ENCODE data around the gene NR5A2. TPM values are rescaled to one million over a fixed set of nuclear protein-coding genes. Genes with fewer than 3 reads are reported as not detected.

Gene NR5A2
- total RNA-seq, 1 donor from 2014 or later = 12.7 TPM

DNA sequence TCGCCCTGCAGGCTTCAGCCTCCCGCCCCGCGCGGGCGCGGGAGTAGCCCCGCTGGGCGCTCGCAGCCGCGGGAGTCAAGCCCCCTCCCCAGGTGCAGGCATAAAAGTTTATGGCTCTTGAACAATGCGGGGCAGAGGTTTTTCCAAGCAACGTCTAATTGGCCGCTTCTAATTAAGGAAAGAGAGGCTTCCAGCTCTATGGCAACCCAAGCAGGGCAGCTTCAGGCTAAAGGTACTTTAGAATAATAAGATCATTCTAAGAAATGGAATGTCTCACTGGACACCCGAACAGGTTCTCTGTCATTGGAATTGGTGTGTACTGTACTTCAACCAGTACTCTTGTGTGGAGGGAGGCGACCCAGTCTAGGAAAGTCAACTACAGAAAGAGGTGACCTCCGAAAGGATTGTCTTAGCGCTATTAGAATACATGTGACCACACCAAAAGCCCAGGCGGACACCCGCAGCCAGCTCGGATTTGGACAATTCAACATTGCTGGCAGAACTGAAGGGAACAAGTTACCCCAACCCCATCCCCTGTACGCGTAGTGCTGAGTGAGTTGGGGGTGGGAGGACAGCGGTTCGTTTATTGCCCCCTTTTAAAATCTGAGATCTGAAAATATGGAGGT, 12.5 kb downstream of the NR5A2 start:
- Histone ChIP-seq H3K27me3 (peaks cover 24% of the 10 kb centered on the region), H3K4me3 (peak overlapping the region; percentile 61 to 69), H3K36me3 (no peaks in the 10 kb centered on the region), H3K27ac (no peak overlapping the region), H3K4me1 (peaks cover 9 to 17% of the 10 kb centered on the region in 2 donors), H3K9me3 (no peaks in the 10 kb centered on the region)
- no peak for DNase-seq (ENCODE audit: low spot score in 2 of 2)
- intact Hi-C loops (cut with DNase I) = no loop called here
- TF ChIP-seq, protein P1, sequence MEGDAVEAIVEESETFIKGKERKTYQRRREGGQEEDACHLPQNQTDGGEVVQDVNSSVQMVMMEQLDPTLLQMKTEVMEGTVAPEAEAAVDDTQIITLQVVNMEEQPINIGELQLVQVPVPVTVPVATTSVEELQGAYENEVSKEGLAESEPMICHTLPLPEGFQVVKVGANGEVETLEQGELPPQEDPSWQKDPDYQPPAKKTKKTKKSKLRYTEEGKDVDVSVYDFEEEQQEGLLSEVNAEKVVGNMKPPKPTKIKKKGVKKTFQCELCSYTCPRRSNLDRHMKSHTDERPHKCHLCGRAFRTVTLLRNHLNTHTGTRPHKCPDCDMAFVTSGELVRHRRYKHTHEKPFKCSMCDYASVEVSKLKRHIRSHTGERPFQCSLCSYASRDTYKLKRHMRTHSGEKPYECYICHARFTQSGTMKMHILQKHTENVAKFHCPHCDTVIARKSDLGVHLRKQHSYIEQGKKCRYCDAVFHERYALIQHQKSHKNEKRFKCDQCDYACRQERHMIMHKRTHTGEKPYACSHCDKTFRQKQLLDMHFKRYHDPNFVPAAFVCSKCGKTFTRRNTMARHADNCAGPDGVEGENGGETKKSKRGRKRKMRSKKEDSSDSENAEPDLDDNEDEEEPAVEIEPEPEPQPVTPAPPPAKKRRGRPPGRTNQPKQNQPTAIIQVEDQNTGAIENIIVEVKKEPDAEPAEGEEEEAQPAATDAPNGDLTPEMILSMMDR (IDR thresholded peaks at IDR 0.05) = no peak

DNA sequence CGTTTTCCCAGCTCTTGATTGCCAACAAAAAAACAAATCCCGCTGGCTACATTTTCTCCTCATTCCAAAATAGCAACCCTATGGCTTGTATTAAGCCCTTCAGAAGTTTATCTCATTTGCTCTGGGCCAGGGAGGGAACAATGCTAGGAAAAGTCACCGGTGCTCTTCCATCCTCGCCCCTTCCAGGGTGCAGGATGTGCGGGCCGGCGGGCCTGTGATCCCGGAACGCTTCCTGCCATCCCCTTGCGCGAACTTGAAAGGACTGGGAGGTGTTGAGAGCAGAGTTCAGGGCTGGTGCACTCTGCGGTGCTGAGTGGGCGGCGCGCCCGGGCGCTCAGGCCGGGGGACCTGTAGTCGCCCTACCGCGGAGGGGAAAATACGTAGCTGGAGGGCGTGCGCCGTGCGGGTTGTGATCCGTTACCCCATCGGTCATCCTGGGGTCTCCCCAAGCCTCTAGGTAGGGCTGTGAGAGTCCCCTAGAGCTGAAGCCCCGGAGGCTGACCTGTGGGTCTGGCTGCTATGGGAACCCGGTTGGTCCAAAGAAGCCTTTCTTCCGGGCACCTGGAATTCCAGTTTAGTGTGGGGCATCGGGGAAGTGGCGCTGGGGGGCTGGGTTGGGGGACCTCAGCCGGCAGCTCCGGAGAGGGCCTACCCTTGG, 13.1 kb downstream of the NR5A2 start:
- Histone ChIP-seq H3K9me3 (no peaks in the 10 kb centered on the region), H3K4me1 (peaks cover 9 to 12% of the 10 kb centered on the region in 2 donors), H3K27ac (no peak overlapping the region), H3K27me3 (peaks cover 23% of the 10 kb centered on the region), H3K36me3 (no peaks in the 10 kb centered on the region), H3K4me3 (peak overlapping the region in 1 of 2 donors; percentile 69)
- TF ChIP-seq, protein P1 (IDR thresholded peaks at IDR 0.05) = no peak
- no peak for DNase-seq (ENCODE audit: low spot score in 2 of 2)
- intact Hi-C loops (cut with DNase I) = no loop called here

DNA sequence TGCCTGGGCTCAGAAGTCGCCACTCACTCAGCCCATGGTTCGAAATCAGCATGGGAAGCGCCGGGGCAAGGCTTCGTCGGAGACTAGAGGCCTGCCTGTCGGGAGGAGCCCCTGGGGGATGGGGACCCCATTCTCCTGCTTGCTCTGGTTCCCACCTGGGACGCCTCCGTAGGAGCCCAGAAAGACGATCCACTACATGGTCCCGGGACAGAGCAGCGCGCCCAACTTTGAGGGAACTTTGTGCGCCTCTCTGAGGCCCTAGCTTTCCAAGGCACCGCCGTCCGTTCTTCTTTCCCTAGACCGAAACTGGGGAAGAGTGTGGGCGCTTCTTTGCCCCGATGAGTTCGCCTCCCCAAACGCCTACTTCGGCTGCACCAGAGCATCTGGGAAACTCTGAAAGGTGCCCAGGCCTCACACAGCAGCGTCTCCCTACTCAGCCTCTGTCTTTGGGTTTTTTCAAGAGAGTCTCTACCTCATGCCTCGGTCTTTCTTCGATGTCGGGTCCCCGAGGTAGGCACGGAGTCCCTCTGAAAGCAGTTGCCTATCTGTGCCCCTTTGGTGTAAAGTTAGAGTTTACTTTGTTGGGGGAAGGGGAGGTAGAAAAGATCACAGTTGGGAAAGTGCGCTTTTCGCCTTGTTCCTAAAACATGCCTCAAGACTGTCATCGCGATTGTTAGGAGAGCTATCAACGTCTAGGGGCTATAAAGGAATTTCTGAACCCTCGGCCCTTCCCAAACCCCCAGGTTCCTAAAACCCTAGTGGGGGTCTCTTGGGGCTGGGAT, 14.0 kb downstream of the NR5A2 start:
- Histone ChIP-seq H3K27me3 (peaks cover 13% of the 10 kb centered on the region), H3K36me3 (no peaks in the 10 kb centered on the region), H3K9me3 (no peaks in the 10 kb centered on the region), H3K27ac (peak overlapping the region in 1 of 2 donors; percentile 6), H3K4me3 (no peak overlapping the region), H3K4me1 (peaks cover 9 to 11% of the 10 kb centered on the region in 2 donors)
- no peak for DNase-seq (ENCODE audit: low spot score in 2 of 2)
- TF ChIP-seq, protein P1 (IDR thresholded peaks at IDR 0.05) = no peak
- intact Hi-C loops (cut with DNase I) = no loop called here

DNA sequence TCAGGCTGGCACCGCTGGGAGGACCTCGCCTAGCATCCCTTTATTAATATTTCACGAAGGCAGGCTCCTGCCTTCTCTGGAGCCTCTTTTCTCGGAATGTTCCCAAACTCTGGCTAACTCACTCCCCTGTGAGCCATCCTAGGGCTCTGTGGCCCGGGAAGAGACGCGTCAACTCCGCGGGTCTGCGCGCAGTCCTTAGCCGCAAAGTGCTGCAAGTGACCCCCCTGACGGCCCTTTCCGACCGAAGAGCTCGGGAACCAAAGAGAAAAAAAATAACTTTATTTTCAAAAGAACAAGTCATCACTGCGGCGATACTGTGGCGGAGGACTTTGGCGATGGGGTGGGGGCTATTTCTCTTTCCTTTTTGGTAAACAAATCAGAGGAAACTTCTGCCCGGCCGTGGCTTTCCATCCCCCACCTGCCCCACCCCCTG, 14.6 kb downstream of the NR5A2 start:
- intact Hi-C loops (cut with DNase I) = no loop called here
- DNase-seq (ENCODE audit: low spot score in 2 of 2) = no peak
- H3K27me3 ChIP-seq = peaks cover 9% of the 10 kb centered on the region
- no peak overlapping the region for H3K27ac ChIP-seq
- peaks cover 9 to 11% of the 10 kb centered on the region in 2 donors for H3K4me1 ChIP-seq
- H3K4me3 ChIP-seq = peak overlapping the region; percentile 33 to 35
- H3K9me3 ChIP-seq = no peaks in the 10 kb centered on the region
- TF ChIP-seq, protein P1 (IDR thresholded peaks at IDR 0.05) = no peak
- no peaks in the 10 kb centered on the region for H3K36me3 ChIP-seq

- Histone ChIP-seq H3K27me3 (peaks cover 9% of the 10 kb centered on the region), H3K9me3 (no peaks in the 10 kb centered on the region), H3K27ac (no peak overlapping the region), H3K4me1 (peaks cover 9 to 11% of the 10 kb centered on the region in 2 donors), H3K36me3 (no peaks in the 10 kb centered on the region), H3K4me3 (peak overlapping the region; percentile 33 to 35)
- TF ChIP-seq, protein P1 (IDR thresholded peaks at IDR 0.05) = no peak
- intact Hi-C loops (cut with DNase I) = no loop called here
- DNase-seq (ENCODE audit: low spot score in 2 of 2) = no peak
These were observed 15.2 kb downstream of the NR5A2 start for GRCh38 chr1:200042552-200043335.

All from ascending aorta (tissue), 2 donors.